C4-2B (cell line): ENCODE results near the gene EPN3.

Source experiments
- H3K27ac ChIP-seq: fragments of 450-650 bp; 2 replicates; pipeline ENCODE4 v1.5.1; 2017
- CTCF ChIP-seq: fragments of 450-650 bp; conservative IDR thresholded peaks from 2 replicates; pipeline ENCODE4 v1.5.1; 2017; ENCODE audit warnings: mild to moderate bottlenecking
- ZFX ChIP-seq: fragments of 450-650 bp; IDR thresholded peaks from 2 replicates; pipeline ENCODE4 v1.6.1; 2017

The EPN3 gene

GRCh38 chr17:50513495-50513894 lies 19.0 kb upstream of the EPN3 start:
- no peak overlapping the region for H3K27ac ChIP-seq
- no peak for TF ChIP-seq CTCF
- TF ChIP-seq ZFX = no peak

- no peak for TF ChIP-seq ZFX
- no peak for TF ChIP-seq CTCF
- no peak overlapping the region for H3K27ac ChIP-seq
Observed at GRCh38 chr17:50514388-50514787, 18.1 kb upstream of the EPN3 start.

DNA sequence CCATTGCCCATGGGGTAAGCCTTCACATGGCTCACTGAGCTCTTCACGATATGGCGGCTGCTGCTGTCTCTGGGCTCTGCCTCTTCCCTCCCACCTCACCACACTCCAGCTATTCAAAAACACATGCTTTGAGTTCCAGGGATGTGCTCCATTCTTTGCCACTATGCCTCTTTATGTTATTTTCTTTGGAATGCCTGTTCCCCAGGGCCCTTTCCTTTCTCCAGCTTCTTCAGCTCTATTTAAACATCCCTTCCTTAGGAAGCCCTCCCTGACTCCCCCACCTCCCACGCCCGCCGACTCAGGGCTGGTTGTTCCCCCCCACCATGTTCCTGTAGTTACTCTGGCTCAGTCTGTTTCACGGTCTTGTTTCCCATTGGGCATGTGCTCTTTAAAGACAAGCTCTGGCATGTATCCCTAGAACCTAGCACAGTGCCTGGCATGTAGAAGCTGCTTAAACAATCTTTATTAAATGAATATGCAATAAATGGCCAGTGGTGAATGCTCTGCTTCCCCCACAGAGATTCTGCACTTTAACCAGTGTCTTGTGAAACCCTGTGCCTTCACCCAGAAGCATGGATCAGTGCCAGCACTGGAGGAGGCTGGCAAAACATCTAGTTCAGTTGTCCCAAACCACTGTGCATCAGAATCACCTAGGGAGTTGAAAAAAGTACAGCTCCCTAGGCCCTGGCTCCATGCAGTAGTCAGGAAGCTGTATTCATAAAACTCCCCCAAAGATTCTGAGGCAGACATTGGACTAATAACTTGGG lies 17.4 kb upstream of the EPN3 start:
- no peak overlapping the region for H3K27ac ChIP-seq
- TF ChIP-seq ZFX (no peak), CTCF (no peak)

DNA sequence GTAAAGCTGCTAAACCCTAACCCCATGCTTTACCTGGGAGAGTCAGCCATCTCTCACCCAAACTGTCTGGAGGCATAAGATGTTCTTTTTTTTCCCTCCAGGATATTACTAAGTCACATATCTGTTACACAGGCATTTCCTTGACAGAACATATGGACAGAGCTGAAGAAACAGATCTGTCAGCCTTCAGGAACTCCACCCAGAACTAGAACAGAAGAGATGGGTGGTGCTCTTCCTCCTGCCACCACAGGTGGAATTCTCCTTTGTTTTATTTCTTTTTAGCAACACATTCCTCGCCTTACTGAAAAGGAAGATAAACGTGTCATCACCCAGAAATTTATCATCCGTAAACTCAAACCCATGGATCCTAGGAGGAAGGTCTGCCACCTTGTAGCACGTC lies 15.5 kb upstream of the EPN3 start:
- TF ChIP-seq CTCF (no peak), ZFX (no peak)
- no peak overlapping the region for H3K27ac ChIP-seq

GRCh38 chr17:50517504-50518383 lies 14.8 kb upstream of the EPN3 start:
- TF ChIP-seq CTCF (no peak), ZFX (no peak)
- no peak overlapping the region for H3K27ac ChIP-seq

DNA sequence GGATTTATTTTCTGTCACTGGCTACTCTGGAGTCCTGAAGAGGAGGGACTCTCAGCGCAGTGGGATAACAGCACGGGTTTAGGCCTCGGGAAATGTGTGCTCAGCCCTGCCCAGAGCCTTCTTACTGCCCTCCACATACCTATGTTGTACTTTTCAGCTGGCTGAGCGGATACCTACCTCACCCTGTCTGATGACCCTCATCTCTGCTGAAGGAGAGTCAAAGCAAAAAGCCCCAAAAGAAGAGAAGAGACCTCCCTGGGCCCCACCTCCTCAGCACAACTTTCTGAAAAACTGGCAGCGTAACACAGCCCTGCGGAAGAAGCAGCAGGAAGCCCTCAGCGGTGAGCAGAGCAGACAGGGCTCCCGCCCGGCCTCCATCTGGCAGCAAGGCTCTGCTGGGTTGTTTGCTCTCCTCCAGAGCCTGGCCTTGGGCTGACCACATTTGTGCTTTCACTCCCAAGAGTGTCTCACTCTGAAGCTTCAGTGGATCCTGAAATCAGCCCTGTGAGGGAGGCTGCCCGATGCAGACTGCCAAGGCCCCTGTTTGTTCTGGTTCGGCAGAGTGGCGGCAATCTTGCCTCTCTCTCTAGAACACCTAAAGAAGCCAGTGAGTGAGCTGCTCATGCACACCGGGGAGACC lies 14.0 kb upstream of the EPN3 start:
- H3K27ac ChIP-seq = no peak overlapping the region

More for the DNA sequence above, 14.0 kb upstream of the EPN3 start:
- TF ChIP-seq CTCF = no peak
- no peak for TF ChIP-seq ZFX
